ENCODE data around the gene SUSD4.

The SUSD4 gene

GRCh38 chr1:223230161-223230881, 133.7 kb downstream of the SUSD4 start:
- H3K4me3 ChIP-seq (ENCODE audit: low read length): no peak overlapping the region
- DNase-seq (ENCODE audit: low read depth): no peak
- TF ChIP-seq CTCF (conservative IDR thresholded peaks at IDR 0.05; ENCODE audit: low read depth, low read length): no peak

- no peak for TF ChIP-seq CTCF (conservative IDR thresholded peaks at IDR 0.05; ENCODE audit: low read depth, low read length)
- no peak for DNase-seq (ENCODE audit: low read depth)
- no peak overlapping the region for H3K4me3 ChIP-seq (ENCODE audit: low read length)
These were observed 134.2 kb downstream of the SUSD4 start for GRCh38 chr1:223229756-223230155.

GRCh38 chr1:223228931-223229528, 134.9 kb downstream of the SUSD4 start:
- H3K4me3 ChIP-seq (ENCODE audit: low read length): no peak overlapping the region
- TF ChIP-seq CTCF (conservative IDR thresholded peaks at IDR 0.05; ENCODE audit: low read depth, low read length): no peak
- DNase-seq (ENCODE audit: low read depth): no peak

- no peak overlapping the region for H3K4me3 ChIP-seq (ENCODE audit: low read length)
- DNase-seq (ENCODE audit: low read depth): no peak
- no peak for TF ChIP-seq CTCF (conservative IDR thresholded peaks at IDR 0.05; ENCODE audit: low read depth, low read length)
These were observed 135.8 kb downstream of the SUSD4 start for GRCh38 chr1:223228201-223228600.

GRCh38 chr1:223227486-223228196, 136.3 kb downstream of the SUSD4 start:
- no peak for TF ChIP-seq CTCF (conservative IDR thresholded peaks at IDR 0.05; ENCODE audit: low read depth, low read length)
- DNase-seq (ENCODE audit: low read depth): no peak
- no peak overlapping the region for H3K4me3 ChIP-seq (ENCODE audit: low read length)

GRCh38 chr1:223227031-223227430, 136.9 kb downstream of the SUSD4 start:
- no peak for DNase-seq (ENCODE audit: low read depth)
- no peak overlapping the region for H3K4me3 ChIP-seq (ENCODE audit: low read length)
- no peak for TF ChIP-seq CTCF (conservative IDR thresholded peaks at IDR 0.05; ENCODE audit: low read depth, low read length)
